A549 (cell line): ENCODE results near the gene RABL6.
"Not testable (repeated sequence)": the region's sequence is repeated elsewhere in the genome, so short reads cannot be mapped to it uniquely, and the experiment has no call there.

Experiments
- CEBPB ChIP-seq, 2 experiments: fragments of >200 bp in 1 of 2; sonication (Bioruptor Twin) in 1 of 2; formaldehyde crosslinking in 1 of 2; IDR thresholded peaks; 2 replicates each; pipeline ENCODE4 v1.6.1; 2012 to 2016
- CTCF ChIP-seq: fragments of >200 bp; sonication (Bioruptor Twin); formaldehyde crosslinking; IDR thresholded peaks from 3 replicates; pipeline ENCODE4 v1.5.1; 2016
- EP300 ChIP-seq, 2 experiments: fragments of >200 bp; sonication (Bioruptor Twin); formaldehyde crosslinking; IDR thresholded peaks; 2 replicates in 1 of 2; 3 replicates in 1 of 2; pipeline ENCODE4 v1.6.1; 2016 to 2017
- ESRRA ChIP-seq: fragments of 150-350 bp; IDR thresholded peaks from 2 replicates; pipeline ENCODE4 v1.6.1; 2014; ENCODE audit warnings: mild to moderate bottlenecking, low read length, borderline replicate concordance
- HDAC2 ChIP-seq: fragments of 200-600 bp; sonication (generic); IDR thresholded peaks from 2 replicates; pipeline ENCODE4 v1.6.1; 2016
- JUNB ChIP-seq: fragments of >200 bp; sonication (Bioruptor Twin); formaldehyde crosslinking; IDR thresholded peaks from 2 replicates; pipeline ENCODE4 v1.6.1; 2016
- NFE2L2 ChIP-seq: fragments of 150-350 bp; conservative IDR thresholded peaks from 2 replicates; pipeline ENCODE4 v1.6.1; 2014; ENCODE audit warnings: low read length
- POLR2A ChIP-seq: IDR thresholded peaks from 2 replicates; pipeline ENCODE4 v1.6.1; 2012; ENCODE audit warnings: mild to moderate bottlenecking, low read length
- RFX5 ChIP-seq: fragments of 450-650 bp; IDR thresholded peaks from 2 replicates; pipeline ENCODE4 v1.7.1; 2014; ENCODE audit warnings: antibody characterized with exemption, mild to moderate bottlenecking, moderate library complexity

- TF ChIP-seq RFX5; HDAC2; NFE2L2; EP300 (IDR thresholded peaks at IDR 0.05); JUNB; ESRRA; CEBPB (IDR thresholded peaks at IDR 0.05); CTCF; POLR2A: not testable (repeated sequence)
These were observed 30.1 kb downstream of the RABL6 start for GRCh38 chr9:136837856-136838277.
